WTC11 (cell line): ENCODE results near the gene EIF3B. TPM values are rescaled to one million over a fixed set of nuclear protein-coding genes. Genes with fewer than 3 reads are reported as not detected.

Experiments used
- ATAC-seq: fragments of 200-7000 bp; cut with Tn5 transposase; 2 replicates; pipeline ENCODE4 v1.10.0; 2021; ENCODE audit warnings: mild to moderate bottlenecking, moderate library complexity
- CTCF ChIA-PET: fragments of 300-600 bp; sonication (Branson Sonifier 250); formaldehyde crosslinking; loops from one replicate; lab custom pipeline; 2021; ENCODE audit warnings: antibody characterized with exemption; lab: Charles Lee
- POLR2A ChIA-PET: fragments of 350-600 bp; sonication (Branson Sonifier 250); formaldehyde crosslinking; loops from one replicate; lab custom pipeline; 2021; ENCODE audit warnings: antibody characterized with exemption; lab: Charles Lee
- DNase-seq: peaks from one replicate; pipeline ENCODE4 v3.0.0; 2021; ENCODE audit warnings: low spot score
- H3K27ac Mint-ChIP-seq: 2 replicates; pipeline ENCODE4 v1.8.0; 2021; ENCODE audit warnings: mixed read lengths
- H3K27me3 Mint-ChIP-seq: 2 replicates; pipeline ENCODE4 v1.8.0; 2021; ENCODE audit warnings: low read depth, mild to moderate bottlenecking, moderate library complexity, mixed read lengths
- H3K36me3 Mint-ChIP-seq: 2 replicates; pipeline ENCODE4 v1.8.0; 2021; ENCODE audit warnings: mixed read lengths
- H3K4me1 Mint-ChIP-seq: 2 replicates; pipeline ENCODE4 v1.8.0; 2022; ENCODE audit warnings: mixed read lengths
- H3K4me3 Mint-ChIP-seq: 2 replicates; pipeline ENCODE4 v1.8.0; 2021; ENCODE audit warnings: mild to moderate bottlenecking, moderate library complexity, mixed read lengths
- H3K9me3 Mint-ChIP-seq: 2 replicates; pipeline ENCODE4 v1.8.0; 2021; ENCODE audit warnings: mixed read lengths
- CDX4 ChIP-seq: fragments of 250-450 bp; sonication (Bioruptor Pico); IDR thresholded peaks from 2 replicates; pipeline ENCODE4 v1.9.0; 2021; ENCODE audit warnings: moderate library complexity, mild to moderate bottlenecking, inconsistent platforms, borderline replicate concordance
- ESRRA ChIP-seq: sonication (generic); formaldehyde crosslinking; IDR thresholded peaks from 2 replicates; pipeline ENCODE4 v1.8.1; 2022; ENCODE audit warnings: mild to moderate bottlenecking, missing genetic modification reagents, borderline replicate concordance
- FOXJ3 ChIP-seq: sonication (generic); formaldehyde crosslinking; IDR thresholded peaks from 2 replicates; pipeline ENCODE4 v1.9.0; 2021; ENCODE audit warnings: missing genetic modification reagents, mild to moderate bottlenecking, borderline replicate concordance
- GRHL2 ChIP-seq: fragments of 250-450 bp; sonication (Bioruptor Pico); IDR thresholded peaks from 2 replicates; pipeline ENCODE4 v1.8.0; 2022; ENCODE audit warnings: mild to moderate bottlenecking, moderate library complexity; ENCODE audit not compliant: insufficient replicate concordance, severe bottlenecking
- JUN ChIP-seq: sonication (generic); formaldehyde crosslinking; IDR thresholded peaks from 2 replicates; pipeline ENCODE4 v1.8.0; 2023; ENCODE audit warnings: mild to moderate bottlenecking, missing genetic modification reagents
- NR1H2 ChIP-seq: sonication (generic); formaldehyde crosslinking; IDR thresholded peaks from 2 replicates; pipeline ENCODE4 v1.9.0; 2021; ENCODE audit warnings: mild to moderate bottlenecking, moderate library complexity, missing genetic modification reagents
- OVOL2 ChIP-seq: fragments of 250-450 bp; sonication (Bioruptor Pico); IDR thresholded peaks from 2 replicates; pipeline ENCODE4 v1.9.0; 2021; ENCODE audit warnings: mild to moderate bottlenecking, borderline replicate concordance
- PRDM15 ChIP-seq: sonication (generic); formaldehyde crosslinking; IDR thresholded peaks from 2 replicates; pipeline ENCODE4 v1.8.0; 2022; ENCODE audit warnings: missing genetic modification reagents
- SP1 ChIP-seq: sonication (generic); formaldehyde crosslinking; conservative IDR thresholded peaks from 2 replicates; pipeline ENCODE4 v1.8.1; 2022; ENCODE audit warnings: missing genetic modification reagents
- TEAD4 ChIP-seq: sonication (generic); formaldehyde crosslinking; IDR thresholded peaks from 2 replicates; pipeline ENCODE4 v1.8.0; 2022; ENCODE audit warnings: mild to moderate bottlenecking, missing genetic modification reagents
- USF1 ChIP-seq: sonication (generic); formaldehyde crosslinking; IDR thresholded peaks from 2 replicates; pipeline ENCODE4 v1.8.0; 2022; ENCODE audit warnings: mild to moderate bottlenecking, missing genetic modification reagents
- ZNF219 ChIP-seq: sonication (generic); formaldehyde crosslinking; IDR thresholded peaks from 2 replicates; pipeline ENCODE4 v1.8.0; 2023; ENCODE audit warnings: missing genetic modification reagents, mild to moderate bottlenecking, borderline replicate concordance
- ZNF396 ChIP-seq: fragments of 250-450 bp; sonication (Bioruptor Pico); IDR thresholded peaks from 2 replicates; pipeline ENCODE4 v1.8.0; 2021; ENCODE audit warnings: mild to moderate bottlenecking, moderate library complexity, borderline replicate concordance
- ZNF416 ChIP-seq: fragments of 250-450 bp; sonication (Bioruptor Pico); IDR thresholded peaks from 2 replicates; pipeline ENCODE4 v1.9.0; 2021; ENCODE audit warnings: mild to moderate bottlenecking, inconsistent platforms
- ZNF512 ChIP-seq: sonication (generic); formaldehyde crosslinking; IDR thresholded peaks from 2 replicates; pipeline ENCODE4 v1.8.1; 2022; ENCODE audit warnings: missing genetic modification reagents, borderline replicate concordance
- total RNA-seq: library from RNA; stranded (reverse); gene quantifications from 3 replicates; pipeline ENCODE4 v1.2.3, GENCODE V29; 2021

The EIF3B gene
- total RNA-seq, 1 experiment from 2014 or later: 361 TPM

- Mint-ChIP-seq H3K4me3 (no peak overlapping the region), H3K9me3 (no peaks in the 10 kb centered on the region), H3K4me1 (no peaks in the 10 kb centered on the region), H3K36me3 (peaks cover 89% of the 10 kb centered on the region), H3K27ac (no peak overlapping the region), H3K27me3 (no peaks in the 10 kb centered on the region)
- no peak for ATAC-seq
- CTCF ChIA-PET: interaction anchor here (1.7 kb wide), 1 partner anchor 59 kb away, joined by 5 read pairs; no protein-coding TSS in a partner anchor
- no peak for TF ChIP-seq FOXJ3
- TF ChIP-seq JUN (CRISPR knock-in tag): no peak
- no peak for TF ChIP-seq GRHL2 (CRISPR knock-in tag)
- no peak for TF ChIP-seq ZNF219 (CRISPR knock-in tag)
- no peak for TF ChIP-seq NR1H2 (CRISPR knock-in tag)
- no peak for TF ChIP-seq SP1 (CRISPR knock-in tag)
- no peak for TF ChIP-seq USF1 (CRISPR knock-in tag)
- TF ChIP-seq TEAD4 (CRISPR knock-in tag): no peak
- POLR2A ChIA-PET: no interaction called here
- no peak for DNase-seq
These were observed 18.1 kb downstream of the EIF3B start for GRCh38 chr7:2372724-2373123.

GRCh38 chr7:2373124-2373556 lies 18.5 kb downstream of the EIF3B start:
- CTCF ChIA-PET: interaction anchor here (1.7 kb wide), 1 partner anchor 58 kb away, joined by 5 read pairs; no protein-coding TSS in a partner anchor
- no peak overlapping the region for H3K27ac Mint-ChIP-seq
- H3K36me3 Mint-ChIP-seq: peaks cover 87% of the 10 kb centered on the region

More at GRCh38 chr7:2373124-2373556, 18.5 kb downstream of the EIF3B start:
- Mint-ChIP-seq H3K27me3 (no peaks in the 10 kb centered on the region), H3K4me3 (no peak overlapping the region), H3K9me3 (no peaks in the 10 kb centered on the region), H3K4me1 (no peaks in the 10 kb centered on the region)
- ATAC-seq (peak; percentile 25), DNase-seq (no peak)
- POLR2A ChIA-PET: no interaction called here
- TF ChIP-seq ESRRA (no peak), ZNF512 (CRISPR knock-in tag) (no peak), ZNF416 (CRISPR knock-in tag) (no peak), FOXJ3 (no peak), CDX4 (CRISPR knock-in tag) (no peak), PRDM15 (CRISPR knock-in tag) (no peak), OVOL2 (no peak), ZNF396 (CRISPR knock-in tag) (no peak)
